GM19467 (cell line): Measurements from ENCODE around the gene CDT1.
"Not testable (repeated sequence)": the region's sequence is repeated elsewhere in the genome, so short reads cannot be mapped to it uniquely, and the experiment has no call there.

ENCODE experiments used
- ATAC-seq: cut with Tn5 transposase; IDR thresholded peaks from one replicate; pipeline ENCODE4 v1.9.1; 2021; ENCODE audit warnings: mild to moderate bottlenecking, moderate library complexity; ENCODE audit not compliant: unreplicated experiment

CDT1 gene

DNA sequence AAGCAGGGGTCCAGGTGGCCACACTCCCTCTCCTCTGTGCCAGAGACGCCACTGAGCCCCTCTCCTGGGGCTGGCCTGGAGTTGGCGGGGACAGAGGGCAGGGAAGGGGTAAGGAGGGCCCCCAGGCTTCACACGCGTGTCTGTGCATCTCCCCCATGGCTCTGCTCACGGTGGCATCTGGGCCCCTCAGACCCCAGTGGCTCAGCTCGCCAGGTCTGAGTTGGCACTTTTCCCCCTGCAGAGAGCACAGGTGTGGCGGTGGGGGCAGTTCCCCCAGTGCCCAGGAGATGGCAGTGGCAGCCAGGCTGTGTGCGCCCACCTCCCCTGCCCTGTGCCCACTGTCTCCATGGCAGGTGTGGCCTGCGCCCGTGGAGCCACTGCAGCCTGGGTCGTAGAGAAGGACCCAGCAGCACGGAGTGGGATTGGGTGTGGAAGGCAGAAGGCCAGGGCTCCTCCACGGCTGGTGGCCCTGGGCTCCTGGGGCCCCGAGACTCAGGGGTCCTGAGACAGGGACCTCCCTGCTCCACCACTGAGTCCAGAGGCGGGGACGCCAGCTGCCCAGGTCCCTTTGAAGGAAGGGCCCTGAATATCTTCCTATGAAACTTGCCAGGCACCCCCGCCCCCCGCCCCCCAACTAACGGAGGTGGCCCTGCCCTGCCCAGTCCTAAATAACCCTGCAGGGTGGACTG is 12.5 kb downstream of the CDT1 start:
- ATAC-seq, result no peak

DNA sequence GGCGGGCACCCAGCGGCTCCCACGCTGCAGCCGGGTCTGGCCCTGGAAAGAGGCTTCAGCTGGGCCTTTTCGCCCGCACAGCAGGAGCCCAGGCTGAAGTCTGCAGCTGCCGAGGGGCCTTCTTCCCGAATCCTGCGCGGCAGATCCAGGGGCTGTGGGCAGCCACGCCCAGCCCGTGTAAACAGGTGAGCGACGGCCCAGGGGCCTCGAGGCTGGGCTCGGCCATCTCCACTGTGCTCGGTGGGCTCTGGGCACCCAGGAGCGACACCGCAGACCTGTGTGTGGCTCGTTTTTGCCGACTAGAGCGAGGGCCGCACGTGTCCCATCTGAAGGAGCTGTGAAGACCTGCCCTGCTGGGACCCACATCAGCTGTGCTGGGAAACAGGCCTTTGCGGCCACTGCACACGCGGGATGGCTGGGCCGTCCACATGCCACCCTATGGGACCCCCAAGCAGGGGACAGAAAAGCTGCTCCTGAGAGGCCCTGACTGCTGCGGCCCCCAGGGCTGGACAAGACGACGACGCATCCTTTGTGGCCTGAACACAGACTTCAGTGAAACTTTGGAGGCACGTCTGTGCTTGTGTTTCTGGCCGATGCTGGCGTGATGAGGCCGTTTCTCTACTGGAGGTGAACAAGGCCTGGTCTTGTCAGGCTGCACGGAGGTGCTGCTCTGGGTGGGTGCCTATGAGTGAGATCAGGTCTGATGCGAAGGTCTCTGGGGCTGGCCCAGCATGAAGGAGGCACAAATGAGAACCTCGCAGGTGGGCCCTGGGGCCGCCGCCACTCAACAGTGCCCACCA is 13.3 kb downstream of the CDT1 start:
- no peak for ATAC-seq

DNA sequence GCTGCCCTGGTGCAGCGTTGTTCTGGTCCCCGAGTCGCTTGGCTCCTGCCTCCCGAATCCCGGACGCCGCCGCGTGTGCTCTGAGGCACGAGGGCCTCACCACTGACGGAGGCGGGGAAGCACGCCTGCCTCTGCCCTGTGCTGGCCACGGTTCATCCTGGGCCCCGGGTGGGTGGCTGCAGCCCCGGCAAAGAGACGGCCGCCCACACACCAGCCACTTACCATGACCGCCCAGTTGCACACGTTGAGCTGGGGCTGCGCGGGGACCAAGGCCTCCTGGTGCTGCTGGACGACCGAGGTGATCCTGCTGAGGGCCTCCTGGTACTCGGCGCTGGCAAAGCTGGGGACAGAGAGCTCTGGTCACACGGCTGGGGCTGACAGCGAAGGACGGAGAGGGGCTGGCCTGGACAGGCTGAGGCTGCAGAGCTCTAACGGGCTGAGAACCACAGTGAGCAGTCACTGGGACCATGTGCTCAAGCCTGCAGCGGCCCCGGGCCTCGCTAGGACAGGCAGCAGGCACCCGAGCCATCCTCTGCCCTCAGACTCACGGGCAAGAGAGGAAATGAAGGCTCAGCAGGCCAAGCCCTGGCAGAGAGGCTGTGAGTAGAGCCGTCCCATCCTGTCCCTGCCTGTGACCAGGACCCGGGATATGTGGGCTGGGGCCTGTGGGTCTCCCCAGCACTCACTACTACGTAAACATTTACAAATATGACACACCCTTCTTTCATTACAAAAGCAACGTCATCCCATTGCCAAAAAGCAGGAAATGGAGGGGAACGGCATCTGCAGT is 14.4 kb downstream of the CDT1 start:
- ATAC-seq, result no peak

DNA sequence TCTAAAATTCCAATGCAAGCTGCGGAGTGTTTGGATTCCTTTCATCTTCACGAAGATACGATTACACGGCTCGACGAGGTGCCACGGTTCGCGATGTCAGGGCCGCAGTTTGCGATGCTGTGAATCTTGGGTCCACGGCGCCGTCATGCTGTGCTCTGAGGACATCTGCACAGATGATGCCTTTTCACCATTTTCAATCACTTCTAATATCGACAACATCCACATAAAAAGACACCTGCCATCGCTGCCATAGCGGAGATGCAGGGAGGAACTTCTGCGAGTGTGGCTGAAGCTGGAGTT is 14.9 kb downstream of the CDT1 start:
- no peak for ATAC-seq

DNA sequence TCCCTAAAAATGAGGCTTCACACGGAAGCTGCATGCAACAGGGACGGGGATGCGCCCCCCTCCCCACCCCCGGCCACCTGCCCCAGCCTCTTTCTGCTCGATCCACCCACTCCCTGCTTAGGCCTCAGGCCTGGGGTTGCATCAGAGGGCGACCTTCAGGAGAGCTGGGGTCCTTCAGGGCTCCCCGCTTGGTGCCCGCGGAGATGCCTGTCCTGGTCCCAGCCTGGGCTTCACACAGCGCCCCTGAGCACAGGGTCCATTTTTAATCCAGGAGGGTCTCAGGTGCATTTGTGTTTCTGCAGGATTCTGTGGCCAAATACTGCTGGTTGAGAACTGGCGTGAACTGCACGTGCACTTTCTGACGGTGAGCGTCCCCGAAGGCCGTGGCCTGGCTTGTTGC is 15.5 kb downstream of the CDT1 start:
- ATAC-seq, result no peak

DNA sequence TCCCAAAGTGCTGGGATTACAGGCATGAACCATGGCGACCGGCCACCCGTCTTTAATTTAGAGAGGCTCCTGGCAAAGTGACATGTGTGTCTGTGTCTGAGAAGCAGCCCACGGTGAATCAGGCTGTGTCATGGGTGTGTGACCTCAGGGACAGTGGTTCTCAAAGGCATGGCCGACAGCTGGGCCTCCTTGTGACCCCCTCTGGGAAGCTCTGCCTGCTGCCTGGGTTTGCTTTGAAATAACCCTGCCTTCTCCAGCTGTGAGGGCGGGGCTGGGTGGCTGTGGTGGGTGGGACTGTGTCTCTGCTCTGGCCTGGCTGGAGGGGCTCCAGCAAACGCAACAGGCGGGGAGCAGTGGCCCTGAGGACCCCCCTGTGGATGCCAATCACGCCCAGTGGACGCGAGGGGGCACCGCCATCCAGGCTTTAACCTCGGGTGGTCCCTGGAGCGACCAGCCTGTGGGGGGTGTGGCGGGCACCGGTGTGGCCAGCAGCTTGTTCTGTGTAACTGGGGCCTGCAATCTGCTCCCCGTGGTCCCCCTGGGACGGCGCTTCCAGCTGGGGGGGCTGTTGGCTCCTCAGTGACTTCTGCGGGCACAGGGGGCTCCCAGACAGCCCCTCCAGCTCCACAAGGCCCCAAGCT is 16.9 kb downstream of the CDT1 start:
- ATAC-seq, result no peak

DNA sequence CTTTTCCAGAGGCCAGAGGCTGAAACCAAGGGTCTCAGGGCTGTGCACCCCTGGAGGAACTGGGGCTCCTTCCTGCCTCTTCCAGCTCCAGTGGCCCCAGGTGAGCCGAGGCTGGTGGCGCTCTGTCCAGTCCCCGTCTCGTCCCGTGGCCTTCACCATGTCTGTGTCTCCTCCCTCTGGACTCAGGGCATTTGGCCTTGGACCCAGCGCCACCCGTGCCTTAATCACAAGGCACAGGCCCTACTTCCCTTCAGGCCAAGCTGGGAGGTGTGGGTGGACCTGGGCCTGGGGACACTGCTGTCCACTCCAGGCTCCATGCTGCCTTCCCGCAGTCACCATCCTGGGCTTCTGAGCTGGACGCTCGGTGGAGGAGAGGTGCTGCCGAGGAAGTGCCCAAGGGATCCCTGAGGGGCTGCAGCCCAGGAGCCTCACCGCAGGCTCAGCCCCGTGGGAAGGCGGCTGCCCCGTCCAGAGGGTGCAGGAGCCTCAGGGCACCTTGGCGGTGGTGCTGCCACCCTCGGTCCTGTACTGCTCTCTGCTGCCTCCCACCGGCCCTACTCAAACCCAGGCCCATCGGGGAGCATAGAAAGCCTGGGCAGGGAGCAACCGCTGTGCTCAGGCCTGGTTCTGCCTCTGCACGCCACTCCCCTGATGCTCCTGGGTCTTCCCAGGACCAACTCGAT is 17.7 kb downstream of the CDT1 start:
- no peak for ATAC-seq

DNA sequence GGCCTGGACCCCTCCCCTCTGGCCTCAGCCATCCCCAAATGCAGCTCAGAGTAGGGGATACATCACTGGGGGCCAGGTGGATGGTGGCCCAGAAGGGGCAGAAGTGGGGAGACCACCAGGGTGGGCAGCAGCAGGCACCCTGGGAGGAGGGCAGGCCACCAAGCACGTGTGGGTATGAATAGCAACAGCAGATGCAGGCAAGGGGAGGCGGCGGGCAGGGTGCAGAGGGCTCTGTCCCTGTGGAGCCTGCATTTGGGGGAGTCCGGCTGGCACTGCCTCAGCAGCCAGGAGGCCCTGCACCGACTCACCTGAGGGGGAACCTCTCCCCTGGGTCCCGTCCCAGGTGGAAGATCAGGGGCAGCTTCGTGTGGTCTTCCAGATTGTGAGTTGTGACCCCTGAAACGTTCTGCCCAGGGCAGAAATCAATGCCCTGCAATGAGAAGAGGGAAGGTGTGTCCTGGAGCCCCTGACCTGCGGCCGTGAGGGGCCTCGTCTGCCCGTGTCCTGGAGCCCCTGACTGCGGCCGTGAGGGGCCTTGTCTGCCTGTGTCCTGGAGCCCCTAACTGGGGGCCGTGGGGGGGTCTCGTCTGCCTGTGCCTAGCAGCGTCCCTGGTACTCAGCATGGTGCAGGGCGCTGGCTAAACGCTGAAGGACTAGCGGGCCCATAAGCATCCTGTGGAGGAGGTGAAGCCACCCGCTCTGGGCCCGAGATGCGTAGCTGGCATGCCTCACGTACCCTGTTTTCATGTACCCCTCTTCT is 18.9 kb downstream of the CDT1 start:
- ATAC-seq, result no peak

DNA sequence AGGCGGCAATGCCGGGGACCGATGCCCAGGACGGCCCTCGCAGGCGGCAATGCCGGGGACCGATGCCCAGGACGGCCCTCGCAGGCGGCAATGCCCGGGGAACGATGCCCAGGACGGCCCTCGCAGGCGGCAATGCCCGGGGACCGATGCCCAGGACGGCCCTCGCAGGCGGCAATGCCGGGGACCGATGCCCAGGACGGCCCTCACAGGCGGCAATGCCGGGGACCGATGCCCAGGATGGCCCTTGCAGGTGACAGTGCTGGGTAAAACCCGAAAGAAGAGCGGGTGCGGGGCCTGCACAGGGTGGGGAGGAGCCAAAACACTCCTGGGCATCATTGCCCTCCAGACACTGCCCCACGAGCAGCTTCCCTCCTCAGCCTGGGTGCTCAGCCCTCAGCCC is 20.1 kb downstream of the CDT1 start:
- not testable (repeated sequence) for ATAC-seq

DNA sequence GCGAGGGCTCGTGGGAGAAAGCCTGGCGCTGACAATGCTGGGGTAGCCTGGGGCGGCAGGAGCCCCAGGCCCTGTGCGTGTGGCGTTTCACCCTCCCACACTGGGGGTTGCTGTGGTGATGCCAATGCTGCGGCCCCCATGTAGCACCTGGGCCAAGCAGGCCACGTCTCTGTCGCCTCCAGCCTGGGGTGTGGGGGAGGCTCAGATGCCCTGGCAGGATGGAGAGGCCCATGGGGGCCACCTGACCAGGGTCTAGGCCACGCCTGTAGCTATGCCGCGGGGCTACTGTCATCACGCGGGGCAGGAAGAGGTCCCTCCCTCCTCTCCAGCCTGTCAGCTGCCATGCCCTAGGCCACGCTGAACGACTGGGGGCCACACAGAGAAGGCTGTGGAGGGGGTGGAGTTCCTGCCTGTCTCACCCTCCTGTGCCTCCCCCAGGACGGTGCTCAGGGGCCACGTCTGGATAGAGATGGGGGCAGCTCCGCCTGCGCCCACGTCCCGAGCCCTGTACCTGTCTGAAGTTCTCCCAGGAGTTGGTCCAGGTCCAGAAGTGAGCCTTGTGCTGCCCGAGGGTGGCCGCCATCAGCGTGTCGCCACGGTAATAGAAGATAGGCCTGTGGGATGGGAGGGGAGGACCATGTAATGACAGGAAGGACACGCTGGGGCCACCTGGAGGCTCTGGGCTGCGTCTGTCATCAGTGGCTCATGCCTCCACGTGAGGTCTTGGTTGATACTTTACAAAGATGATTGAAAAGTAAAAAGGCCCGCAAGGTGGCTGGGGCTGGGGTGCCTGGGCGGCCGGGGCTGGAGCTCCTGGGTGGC is 20.9 kb downstream of the CDT1 start:
- ATAC-seq, result no peak

DNA sequence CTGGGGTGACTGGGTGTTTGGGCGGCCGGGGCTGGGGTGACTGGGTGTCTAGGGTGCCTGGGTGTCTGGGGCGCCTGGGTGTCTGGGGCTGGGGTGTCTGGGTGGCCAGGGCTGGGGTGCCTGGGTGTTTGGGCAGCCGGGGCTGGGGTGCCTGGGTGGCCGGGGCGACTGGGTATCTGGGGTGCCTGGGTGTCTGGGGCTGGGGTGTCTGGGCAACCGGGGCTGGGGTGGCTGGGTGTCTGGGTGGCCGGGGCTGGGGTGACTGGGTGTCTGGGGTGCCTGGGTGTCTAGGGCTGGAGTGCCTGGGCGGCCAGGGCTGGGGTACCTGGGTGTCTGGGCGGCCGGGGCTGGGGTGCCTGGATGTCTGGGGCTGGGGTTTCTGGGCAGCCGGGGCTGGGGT is 21.6 kb downstream of the CDT1 start:
- ATAC-seq, result no peak

DNA sequence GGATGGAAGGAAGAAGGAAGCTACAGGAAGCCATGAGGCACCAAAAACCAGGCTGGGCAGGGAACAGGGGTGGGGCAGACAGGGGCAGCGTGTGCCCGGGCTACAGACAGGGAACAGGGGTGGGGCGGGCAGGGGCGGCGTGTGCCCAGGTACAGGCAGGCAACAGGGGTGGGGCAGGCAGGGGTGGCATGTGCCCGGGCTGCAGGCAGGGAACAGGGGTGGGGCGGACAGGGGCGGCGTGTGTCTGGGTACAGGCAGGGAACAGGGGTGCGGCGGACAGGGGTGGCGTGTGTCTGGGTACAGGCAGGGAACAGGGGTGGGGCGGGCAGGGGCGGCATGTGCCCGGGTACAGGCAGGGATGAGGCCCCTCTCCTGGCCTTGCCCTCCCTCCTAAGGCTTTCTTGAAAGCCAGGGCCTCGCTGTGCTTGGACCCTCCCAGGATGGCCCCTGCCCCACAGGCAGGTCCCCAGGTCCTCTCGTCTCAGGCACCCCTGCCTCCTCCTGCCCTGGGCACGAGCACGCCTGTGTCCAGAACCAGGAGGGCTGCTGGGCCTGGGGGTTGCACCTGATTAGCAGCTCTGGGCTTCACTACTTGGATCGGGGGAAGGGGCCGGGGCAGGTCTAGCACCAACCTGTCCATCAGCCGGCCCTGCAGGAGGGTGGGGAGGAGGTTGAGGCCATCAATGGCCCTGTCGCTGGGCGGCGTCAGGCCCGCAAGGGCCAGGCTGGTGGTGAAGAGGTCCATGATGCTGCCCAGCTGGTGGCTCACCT is 22.7 kb downstream of the CDT1 start:
- no peak for ATAC-seq

DNA sequence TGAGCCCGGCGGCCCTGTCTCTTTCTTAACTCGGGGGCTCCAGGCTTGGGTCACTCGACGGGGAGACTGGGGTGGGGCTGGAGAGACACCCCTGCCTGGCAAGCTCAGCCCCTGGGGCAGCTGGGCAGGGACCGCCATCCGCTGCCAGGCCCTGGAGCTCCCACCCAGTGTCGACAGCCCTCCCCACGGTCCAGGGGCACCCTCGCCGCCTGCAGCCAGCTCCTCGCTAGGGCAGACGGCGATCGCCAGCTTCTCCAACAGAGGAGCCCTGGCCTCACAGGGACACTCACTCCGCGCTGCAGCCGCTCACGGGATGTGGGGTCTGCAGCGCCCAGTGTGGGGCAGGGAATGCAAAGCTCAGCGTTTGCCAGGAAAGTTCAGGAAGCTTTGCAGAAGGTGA is 24.1 kb downstream of the CDT1 start:
- ATAC-seq, result no peak

DNA sequence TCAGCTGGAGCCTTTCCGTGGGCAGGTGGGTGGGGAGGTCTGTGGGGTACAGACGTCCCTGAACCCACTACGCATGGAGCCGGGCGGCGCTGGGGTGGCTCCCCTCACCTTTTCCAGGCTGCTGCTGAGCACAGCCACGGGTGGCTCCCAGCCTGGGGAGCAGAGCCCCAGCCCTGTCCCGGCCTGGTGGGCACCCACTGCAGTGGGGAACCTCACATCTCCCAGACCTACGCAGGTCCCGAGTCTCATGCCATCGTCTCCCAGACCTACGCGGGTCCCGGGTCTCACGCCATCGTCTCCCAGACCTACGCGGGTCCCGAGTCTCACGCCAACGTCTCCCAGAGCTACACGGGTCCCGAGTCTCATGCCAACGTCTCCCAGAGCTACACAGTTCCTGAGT is 25.1 kb downstream of the CDT1 start:
- no peak for ATAC-seq

DNA sequence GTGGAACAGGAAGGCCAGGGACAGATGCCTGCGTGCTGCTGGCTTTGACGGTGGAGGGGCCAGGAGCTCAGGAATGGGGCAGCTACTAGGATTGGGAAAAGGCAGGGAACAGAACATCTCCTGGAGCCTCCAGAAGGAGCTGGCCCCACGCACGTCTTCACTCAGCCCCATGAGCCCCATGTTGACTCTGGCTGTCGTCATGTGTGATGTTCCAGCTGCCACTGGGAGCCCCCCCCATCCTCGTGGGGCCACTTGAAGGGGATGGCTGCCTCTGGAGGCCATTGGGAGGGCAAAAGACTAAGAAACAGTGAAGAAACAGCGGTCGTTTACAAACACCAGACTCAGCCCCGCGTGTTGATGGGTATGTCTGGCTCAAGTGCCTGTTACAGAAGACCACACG is 26.7 kb downstream of the CDT1 start:
- no peak for ATAC-seq

DNA sequence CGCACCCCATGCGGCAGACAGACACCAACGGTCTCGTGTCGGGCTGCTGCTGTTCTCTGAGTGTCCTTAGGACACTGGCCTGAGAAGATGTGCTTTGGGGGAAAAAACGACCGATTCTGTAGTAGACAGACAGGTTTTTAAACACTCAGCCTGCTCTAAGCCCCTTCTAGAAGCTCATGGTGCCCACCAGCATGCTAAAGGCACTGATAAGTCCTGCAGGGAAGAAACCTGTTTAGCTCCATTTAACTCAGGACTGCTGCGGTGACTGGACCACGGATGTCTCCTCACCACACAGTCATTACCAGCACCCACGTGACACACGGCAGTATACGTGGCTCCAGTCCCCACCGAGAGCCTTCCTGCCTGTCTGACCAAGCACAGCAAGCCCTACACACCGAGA is 27.2 kb downstream of the CDT1 start:
- ATAC-seq, result no peak

DNA sequence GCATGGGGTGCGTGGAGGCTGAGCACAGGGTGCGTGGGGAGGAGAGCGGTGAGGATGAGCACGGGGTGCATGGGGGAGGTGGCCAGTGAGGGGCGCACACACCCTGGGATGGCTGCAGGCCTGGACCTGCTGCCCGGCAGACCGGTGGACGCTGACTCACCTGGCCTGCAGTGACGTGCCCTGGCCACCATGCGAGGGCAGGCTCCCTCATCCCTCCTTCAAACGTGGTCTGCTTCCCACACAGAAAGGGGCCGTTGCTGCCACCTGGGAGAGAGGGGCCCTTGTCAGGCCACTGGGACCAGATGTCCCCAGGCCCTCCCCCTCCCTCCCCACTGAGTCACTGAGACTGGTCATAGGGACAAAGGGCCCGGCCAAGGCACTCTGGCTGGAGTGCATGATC is 28.2 kb downstream of the CDT1 start:
- ATAC-seq, result no peak

DNA sequence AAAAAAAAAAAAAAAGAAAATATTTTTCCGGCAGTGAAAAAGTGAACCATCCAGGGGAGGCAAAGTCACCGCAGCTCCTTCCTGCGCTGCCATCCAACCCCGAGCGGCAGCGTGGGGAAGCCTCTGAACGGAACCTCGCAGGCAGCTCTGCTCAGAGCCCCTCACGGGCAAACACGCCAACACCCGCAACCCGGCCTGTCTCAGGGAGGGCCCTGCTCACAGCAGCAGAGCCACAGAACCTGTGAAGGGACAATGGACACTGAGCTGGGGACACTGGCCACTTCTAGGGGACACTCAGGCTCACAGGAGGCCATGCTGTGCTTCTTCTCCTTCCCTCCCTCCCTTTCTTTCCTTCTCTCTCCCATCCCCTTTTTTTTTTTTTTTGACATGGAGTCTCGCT is 29.5 kb downstream of the CDT1 start:
- ATAC-seq, result no peak

DNA sequence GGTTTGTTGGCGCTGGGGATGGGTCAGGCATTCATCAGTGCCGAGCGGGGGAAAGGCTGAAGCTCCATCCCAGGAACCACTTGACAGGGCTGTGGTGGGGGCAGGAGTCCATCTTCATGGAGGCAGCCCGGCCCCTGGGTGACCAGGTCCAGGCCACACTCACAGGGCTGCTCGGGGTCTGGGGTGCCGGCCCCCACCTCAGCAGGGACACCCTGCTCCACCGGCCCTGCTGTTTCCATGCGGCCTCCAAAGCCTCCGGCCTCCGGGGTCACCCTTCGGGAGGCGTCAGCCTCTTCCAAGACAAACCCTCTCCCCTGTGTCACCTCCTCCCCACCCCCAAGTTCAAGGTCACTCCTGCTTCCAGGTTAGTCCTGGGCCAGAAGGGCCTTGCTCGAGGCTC is 31.1 kb downstream of the CDT1 start:
- ATAC-seq, result no peak
